ENCODE data around the gene IL17REL. TPM values are rescaled to one million over a fixed set of nuclear protein-coding genes. Genes with fewer than 3 reads are reported as not detected.

Gene IL17REL
- total and polyA plus RNA-seq, 2 of the 13 experiments (the other 11 are each of a cell fraction or from before 2014, with no cell fraction given) = not detected

- TF ChIP-seq ZNF770 (CRISPR knock-in tag; IDR thresholded peaks at IDR 0.05) (no peak), ZBTB33 (CRISPR knock-in tag; IDR thresholded peaks at IDR 0.05) (0 out of 2 replicates have a peak, but pooled peaks have one; percentile 12), BATF2 (CRISPR knock-in tag; IDR thresholded peaks at IDR 0.05) (0 out of 2 replicates have a peak, but pooled peaks have one; percentile 24), NFATC3 (CRISPR knock-in tag; IDR thresholded peaks at IDR 0.05) (no peak), FOSL2 (CRISPR knock-in tag; IDR thresholded peaks at IDR 0.05) (peak; percentile 65), NR2C2 (CRISPR knock-in tag; IDR thresholded peaks at IDR 0.05; ENCODE audit: borderline replicate concordance) (peak; percentile 61; the same call in 1 of the 2 replicates), GABPB1 (CRISPR knock-in tag; IDR thresholded peaks at IDR 0.05) (no peak; the same call in 1 of the 2 replicates), NCOA1 (CRISPR knock-in tag; IDR thresholded peaks at IDR 0.05) (no peak), PATZ1 (CRISPR knock-in tag; IDR thresholded peaks at IDR 0.05) (peak; percentile 97), STAG1 (CRISPR knock-in tag; IDR thresholded peaks at IDR 0.05) (0 out of 2 replicates have a peak, but pooled peaks have one; percentile 12), FOXM1 (CRISPR knock-in tag; IDR thresholded peaks at IDR 0.05) (no peak), ZFP1 (CRISPR knock-in tag; IDR thresholded peaks at IDR 0.05) (no peak)
- TF ChIP-seq, protein P1, sequence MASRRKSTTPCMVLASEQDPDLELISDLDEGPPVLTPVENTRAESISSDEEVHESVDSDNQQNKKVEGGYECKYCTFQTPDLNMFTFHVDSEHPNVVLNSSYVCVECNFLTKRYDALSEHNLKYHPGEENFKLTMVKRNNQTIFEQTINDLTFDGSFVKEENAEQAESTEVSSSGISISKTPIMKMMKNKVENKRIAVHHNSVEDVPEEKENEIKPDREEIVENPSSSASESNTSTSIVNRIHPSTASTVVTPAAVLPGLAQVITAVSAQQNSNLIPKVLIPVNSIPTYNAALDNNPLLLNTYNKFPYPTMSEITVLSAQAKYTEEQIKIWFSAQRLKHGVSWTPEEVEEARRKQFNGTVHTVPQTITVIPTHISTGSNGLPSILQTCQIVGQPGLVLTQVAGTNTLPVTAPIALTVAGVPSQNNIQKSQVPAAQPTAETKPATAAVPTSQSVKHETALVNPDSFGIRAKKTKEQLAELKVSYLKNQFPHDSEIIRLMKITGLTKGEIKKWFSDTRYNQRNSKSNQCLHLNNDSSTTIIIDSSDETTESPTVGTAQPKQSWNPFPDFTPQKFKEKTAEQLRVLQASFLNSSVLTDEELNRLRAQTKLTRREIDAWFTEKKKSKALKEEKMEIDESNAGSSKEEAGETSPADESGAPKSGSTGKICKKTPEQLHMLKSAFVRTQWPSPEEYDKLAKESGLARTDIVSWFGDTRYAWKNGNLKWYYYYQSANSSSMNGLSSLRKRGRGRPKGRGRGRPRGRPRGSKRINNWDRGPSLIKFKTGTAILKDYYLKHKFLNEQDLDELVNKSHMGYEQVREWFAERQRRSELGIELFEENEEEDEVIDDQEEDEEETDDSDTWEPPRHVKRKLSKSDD (CRISPR knock-in tag; IDR thresholded peaks at IDR 0.05; ENCODE audit: low read depth) = no peak
- TF ChIP-seq, protein P2, sequence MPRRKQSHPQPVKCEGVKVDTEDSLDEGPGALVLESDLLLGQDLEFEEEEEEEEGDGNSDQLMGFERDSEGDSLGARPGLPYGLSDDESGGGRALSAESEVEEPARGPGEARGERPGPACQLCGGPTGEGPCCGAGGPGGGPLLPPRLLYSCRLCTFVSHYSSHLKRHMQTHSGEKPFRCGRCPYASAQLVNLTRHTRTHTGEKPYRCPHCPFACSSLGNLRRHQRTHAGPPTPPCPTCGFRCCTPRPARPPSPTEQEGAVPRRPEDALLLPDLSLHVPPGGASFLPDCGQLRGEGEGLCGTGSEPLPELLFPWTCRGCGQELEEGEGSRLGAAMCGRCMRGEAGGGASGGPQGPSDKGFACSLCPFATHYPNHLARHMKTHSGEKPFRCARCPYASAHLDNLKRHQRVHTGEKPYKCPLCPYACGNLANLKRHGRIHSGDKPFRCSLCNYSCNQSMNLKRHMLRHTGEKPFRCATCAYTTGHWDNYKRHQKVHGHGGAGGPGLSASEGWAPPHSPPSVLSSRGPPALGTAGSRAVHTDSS (CRISPR knock-in tag; conservative IDR thresholded peaks at IDR 0.05) = no peak
- TF ChIP-seq, protein P3, sequence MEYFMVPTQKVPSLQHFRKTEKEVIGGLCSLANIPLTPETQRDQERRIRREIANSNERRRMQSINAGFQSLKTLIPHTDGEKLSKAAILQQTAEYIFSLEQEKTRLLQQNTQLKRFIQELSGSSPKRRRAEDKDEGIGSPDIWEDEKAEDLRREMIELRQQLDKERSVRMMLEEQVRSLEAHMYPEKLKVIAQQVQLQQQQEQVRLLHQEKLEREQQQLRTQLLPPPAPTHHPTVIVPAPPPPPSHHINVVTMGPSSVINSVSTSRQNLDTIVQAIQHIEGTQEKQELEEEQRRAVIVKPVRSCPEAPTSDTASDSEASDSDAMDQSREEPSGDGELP (IDR thresholded peaks at IDR 0.05; ENCODE audit: borderline replicate concordance, low read depth) = peak; percentile 39; the same call in 1 of the 2 replicates
These were observed 50.4 kb downstream of the IL17REL start (continued) for GRCh38 chr22:49962012-49962750.

All from HepG2 (cell line).